Erythroblast (primary cell): Measurements from ENCODE around the gene NHP2.

ENCODE experiments used
- GATA1 ChIP-seq: IDR thresholded peaks from 2 replicates; pipeline ENCODE4 v1.6.1; 2011; ENCODE audit warnings: low read depth, mild to moderate bottlenecking, control low read depth, low read length, moderate library complexity
- POLR2A ChIP-seq: IDR thresholded peaks from 2 replicates; pipeline ENCODE4 v1.6.1; 2011; ENCODE audit warnings: mild to moderate bottlenecking, low read length

DNA sequence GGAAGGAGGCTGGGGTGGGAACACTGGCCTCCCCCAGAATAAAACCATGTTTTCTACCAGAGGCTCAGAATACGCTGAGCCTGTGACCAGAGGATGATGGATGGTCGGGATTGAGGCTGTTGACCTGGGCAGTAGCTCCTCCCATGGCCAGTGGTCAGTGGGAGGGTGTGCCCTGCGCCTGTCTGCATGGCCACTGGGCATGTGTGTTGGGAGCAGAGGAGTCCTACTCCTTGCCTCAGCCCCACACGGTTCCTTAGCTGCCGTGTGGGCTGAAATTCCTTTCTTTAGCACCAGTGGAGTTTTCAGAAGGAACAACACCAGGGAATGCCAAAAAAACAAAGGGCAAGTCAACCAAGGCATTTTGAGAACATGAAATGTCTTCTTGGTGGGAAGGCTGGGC is 31.3 kb downstream of the NHP2 start:
- TF ChIP-seq POLR2A (no peak), GATA1 (no peak)
